ENCODE measurements around the gene OR9Q1.
"Not testable (repeated sequence)": the region's sequence is repeated elsewhere in the genome, so short reads cannot be mapped to it uniquely, and the experiment has no call there.

The OR9Q1 gene

DNA sequence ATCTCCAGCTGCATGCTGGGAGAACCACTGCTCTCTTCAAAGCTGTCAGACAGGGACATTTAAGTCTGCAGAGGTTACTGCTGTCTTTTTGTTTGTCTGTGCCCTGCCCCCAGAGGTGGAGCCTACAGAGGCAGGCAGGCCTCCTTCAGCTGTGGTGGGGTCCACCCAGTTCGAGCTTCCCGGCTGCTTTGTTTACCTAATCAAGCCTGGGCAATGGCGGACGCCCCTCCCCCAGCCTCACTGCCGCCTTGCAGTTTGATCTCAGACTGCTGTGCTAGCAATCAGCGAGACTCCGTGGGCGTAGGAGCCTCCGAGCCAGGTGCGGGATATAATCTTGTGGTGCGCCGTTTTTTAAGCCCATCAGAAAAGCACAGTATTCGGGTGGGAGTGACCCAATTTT, 24.2 kb upstream of the OR9Q1 start:
- not testable (repeated sequence) for H3K4me3 ChIP-seq (ENCODE audit: low read depth, low read length); H3K4me1 ChIP-seq (ENCODE audit: control insufficient read depth, insufficient read depth, low read length); H3K9ac ChIP-seq (ENCODE audit: low read length); H3K36me3 ChIP-seq (ENCODE audit: control insufficient read depth, insufficient read depth, low read length); H3K27ac ChIP-seq (ENCODE audit: low read depth, low read length); H3K27me3 ChIP-seq (ENCODE audit: control insufficient read depth, insufficient read depth, low read length)
- peaks cover 12% of the 10 kb centered on the region for H3K9me3 ChIP-seq (ENCODE audit: control insufficient read depth, insufficient read depth, low read depth, low read length)

DNA sequence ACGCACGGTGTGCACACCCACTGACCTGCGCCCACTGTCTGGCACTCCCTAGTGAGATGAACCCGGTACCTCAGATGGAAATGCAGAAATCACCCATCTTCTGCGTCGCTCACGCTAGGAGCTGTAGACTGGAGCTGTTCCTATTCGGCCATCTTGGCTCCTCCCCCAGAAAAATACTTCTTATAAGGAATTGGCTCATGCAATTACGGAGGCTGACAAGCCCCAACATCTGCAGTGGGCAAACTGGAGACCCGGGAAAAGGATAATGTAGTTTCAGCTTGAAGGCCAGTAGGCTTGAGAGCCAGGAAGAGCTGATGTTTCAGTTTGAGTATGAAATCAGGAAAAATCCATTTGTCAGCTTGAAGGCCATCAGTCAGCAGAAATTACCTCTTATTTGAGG, 23.7 kb upstream of the OR9Q1 start:
- not testable (repeated sequence) for H3K4me1 ChIP-seq (ENCODE audit: control insufficient read depth, insufficient read depth, low read length); H3K27ac ChIP-seq (ENCODE audit: low read depth, low read length); H3K27me3 ChIP-seq (ENCODE audit: control insufficient read depth, insufficient read depth, low read length); H3K36me3 ChIP-seq (ENCODE audit: control insufficient read depth, insufficient read depth, low read length); H3K9ac ChIP-seq (ENCODE audit: low read length); H3K4me3 ChIP-seq (ENCODE audit: low read depth, low read length)
- peaks cover 12% of the 10 kb centered on the region for H3K9me3 ChIP-seq (ENCODE audit: control insufficient read depth, insufficient read depth, low read depth, low read length)

- Histone ChIP-seq H3K4me3 (ENCODE audit: low read depth, low read length) (no peak overlapping the region), H3K36me3 (ENCODE audit: control insufficient read depth, insufficient read depth, low read length) (no peaks in the 10 kb centered on the region), H3K27ac (ENCODE audit: low read depth, low read length) (no peak overlapping the region), H3K9me3 (ENCODE audit: control insufficient read depth, insufficient read depth, low read depth, low read length) (peaks cover 12% of the 10 kb centered on the region), H3K9ac (ENCODE audit: low read length) (no peak overlapping the region), H3K4me1 (ENCODE audit: control insufficient read depth, insufficient read depth, low read length) (no peaks in the 10 kb centered on the region; the same call in 1 of the 2 replicates), H3K27me3 (ENCODE audit: control insufficient read depth, insufficient read depth, low read length) (no peaks in the 10 kb centered on the region)
These were observed 23.0 kb upstream of the OR9Q1 start for GRCh38 chr11:58000699-58001098.

- peaks cover 12% of the 10 kb centered on the region for H3K9me3 ChIP-seq (ENCODE audit: control insufficient read depth, insufficient read depth, low read depth, low read length)
- H3K27ac ChIP-seq (ENCODE audit: low read depth, low read length): no peak overlapping the region
- H3K4me3 ChIP-seq (ENCODE audit: low read depth, low read length): no peak overlapping the region
- H3K9ac ChIP-seq (ENCODE audit: low read length): no peak overlapping the region
- H3K36me3 ChIP-seq (ENCODE audit: control insufficient read depth, insufficient read depth, low read length): no peaks in the 10 kb centered on the region
- H3K4me1 ChIP-seq (ENCODE audit: control insufficient read depth, insufficient read depth, low read length): no peaks in the 10 kb centered on the region; the same call in none of the 2 replicates
- H3K27me3 ChIP-seq (ENCODE audit: control insufficient read depth, insufficient read depth, low read length): no peaks in the 10 kb centered on the region
These were observed 20.6 kb upstream of the OR9Q1 start for GRCh38 chr11:58003036-58003435.

- no peaks in the 10 kb centered on the region for H3K27me3 ChIP-seq (ENCODE audit: control insufficient read depth, insufficient read depth, low read length)
- no peaks in the 10 kb centered on the region; the same call in none of the 2 replicates for H3K4me1 ChIP-seq (ENCODE audit: control insufficient read depth, insufficient read depth, low read length)
- peaks cover 12% of the 10 kb centered on the region for H3K9me3 ChIP-seq (ENCODE audit: control insufficient read depth, insufficient read depth, low read depth, low read length)
- H3K4me3 ChIP-seq (ENCODE audit: low read depth, low read length): no peak overlapping the region
- H3K9ac ChIP-seq (ENCODE audit: low read length): no peak overlapping the region
- H3K27ac ChIP-seq (ENCODE audit: low read depth, low read length): no peak overlapping the region
- H3K36me3 ChIP-seq (ENCODE audit: control insufficient read depth, insufficient read depth, low read length): no peaks in the 10 kb centered on the region
These were observed 20.1 kb upstream of the OR9Q1 start for GRCh38 chr11:58003591-58003990.

DNA sequence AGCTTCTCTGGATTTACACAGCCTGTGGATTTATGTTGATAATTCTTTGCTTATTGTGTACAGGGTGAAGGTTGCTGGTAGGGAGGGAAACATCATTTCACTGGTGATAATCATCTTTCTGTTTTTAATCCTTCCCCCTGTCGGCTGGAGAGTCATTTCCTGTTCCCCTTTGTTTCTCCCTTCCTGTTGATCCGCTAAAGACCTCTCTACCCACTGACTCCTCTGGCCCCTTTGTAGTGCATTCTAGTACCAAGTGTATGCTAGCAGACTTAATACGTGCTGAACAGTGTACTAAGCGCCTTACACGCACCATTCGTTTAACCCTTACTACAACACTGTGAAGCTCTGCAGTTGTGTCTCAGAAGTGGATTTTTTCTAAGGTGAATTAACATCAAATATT, 19.0 kb upstream of the OR9Q1 start:
- no peak overlapping the region for H3K27ac ChIP-seq (ENCODE audit: low read depth, low read length)
- no peaks in the 10 kb centered on the region; the same call in none of the 2 replicates for H3K4me1 ChIP-seq (ENCODE audit: control insufficient read depth, insufficient read depth, low read length)
- no peak overlapping the region for H3K4me3 ChIP-seq (ENCODE audit: low read depth, low read length)
- H3K9ac ChIP-seq (ENCODE audit: low read length): no peak overlapping the region
- no peaks in the 10 kb centered on the region for H3K27me3 ChIP-seq (ENCODE audit: control insufficient read depth, insufficient read depth, low read length)
- no peaks in the 10 kb centered on the region for H3K36me3 ChIP-seq (ENCODE audit: control insufficient read depth, insufficient read depth, low read length)
- peaks cover 12% of the 10 kb centered on the region for H3K9me3 ChIP-seq (ENCODE audit: control insufficient read depth, insufficient read depth, low read depth, low read length)

GRCh38 chr11:58006940-58007339, 16.7 kb upstream of the OR9Q1 start:
- no peaks in the 10 kb centered on the region for H3K27me3 ChIP-seq (ENCODE audit: control insufficient read depth, insufficient read depth, low read length)
- no peaks in the 10 kb centered on the region for H3K9me3 ChIP-seq (ENCODE audit: control insufficient read depth, insufficient read depth, low read depth, low read length)
- H3K9ac ChIP-seq (ENCODE audit: low read length): no peak overlapping the region
- H3K4me3 ChIP-seq (ENCODE audit: low read depth, low read length): no peak overlapping the region
- H3K36me3 ChIP-seq (ENCODE audit: control insufficient read depth, insufficient read depth, low read length): no peaks in the 10 kb centered on the region
- no peak overlapping the region for H3K27ac ChIP-seq (ENCODE audit: low read depth, low read length)
- no peaks in the 10 kb centered on the region; the same call in none of the 2 replicates for H3K4me1 ChIP-seq (ENCODE audit: control insufficient read depth, insufficient read depth, low read length)

DNA sequence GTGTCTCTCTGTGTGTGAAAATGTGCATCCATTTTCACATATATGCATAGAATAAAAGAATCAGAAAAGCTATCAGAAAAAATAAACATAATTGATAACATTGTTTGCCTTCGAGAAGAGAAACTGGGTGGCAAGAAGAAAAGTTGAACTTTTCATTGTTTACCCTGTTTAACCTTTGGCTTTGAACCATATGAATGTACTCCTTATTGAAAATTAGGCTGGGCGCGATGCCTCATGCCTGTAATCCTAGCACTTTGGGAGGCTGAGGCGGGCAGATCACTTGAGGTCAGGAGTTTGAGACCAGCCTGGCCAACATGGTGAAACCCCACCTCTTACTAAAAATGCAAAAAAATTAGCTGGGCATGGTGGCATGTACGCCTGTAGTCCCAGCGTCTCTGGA, 11.9 kb upstream of the OR9Q1 start:
- H3K27me3 ChIP-seq (ENCODE audit: control insufficient read depth, insufficient read depth, low read length): no peaks in the 10 kb centered on the region
- no peak overlapping the region for H3K4me3 ChIP-seq (ENCODE audit: low read depth, low read length)
- no peaks in the 10 kb centered on the region for H3K9me3 ChIP-seq (ENCODE audit: control insufficient read depth, insufficient read depth, low read depth, low read length)
- no peak overlapping the region for H3K9ac ChIP-seq (ENCODE audit: low read length)
- no peak overlapping the region for H3K27ac ChIP-seq (ENCODE audit: low read depth, low read length)
- H3K36me3 ChIP-seq (ENCODE audit: control insufficient read depth, insufficient read depth, low read length): no peaks in the 10 kb centered on the region
- no peaks in the 10 kb centered on the region; the same call in 1 of the 2 replicates for H3K4me1 ChIP-seq (ENCODE audit: control insufficient read depth, insufficient read depth, low read length)

- Histone ChIP-seq H3K36me3 (ENCODE audit: control insufficient read depth, insufficient read depth, low read length) (no peaks in the 10 kb centered on the region), H3K4me3 (ENCODE audit: low read depth, low read length) (no peak overlapping the region), H3K4me1 (ENCODE audit: control insufficient read depth, insufficient read depth, low read length) (no peaks in the 10 kb centered on the region), H3K27ac (ENCODE audit: low read depth, low read length) (no peak overlapping the region), H3K27me3 (ENCODE audit: control insufficient read depth, insufficient read depth, low read length) (no peaks in the 10 kb centered on the region), H3K9me3 (ENCODE audit: control insufficient read depth, insufficient read depth, low read depth, low read length) (no peaks in the 10 kb centered on the region), H3K9ac (ENCODE audit: low read length) (no peak overlapping the region)
These were observed 965 bp downstream of the OR9Q1 start for GRCh38 chr11:58024601-58025091.

DNA sequence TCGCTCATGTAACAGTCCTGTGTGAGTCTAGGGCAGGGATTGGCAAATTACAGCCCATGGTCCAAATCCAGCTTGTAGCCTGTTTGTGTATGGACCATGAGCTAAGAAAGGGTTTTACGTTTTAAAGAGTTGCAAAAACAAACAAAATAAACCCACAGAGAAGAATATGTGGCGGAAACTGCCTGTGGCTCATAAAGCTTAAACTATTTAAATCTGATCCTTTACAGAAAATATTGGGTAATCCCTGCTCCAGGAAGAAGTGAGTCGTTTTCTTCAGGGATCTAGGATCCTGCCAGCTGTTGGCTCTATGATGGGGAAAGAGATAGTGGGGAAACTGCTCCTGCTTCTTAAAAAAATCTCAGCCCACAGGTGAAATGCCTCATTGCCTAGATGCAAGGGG, 3.7 kb downstream of the OR9Q1 start:
- Histone ChIP-seq H3K27ac (ENCODE audit: low read depth, low read length) (no peak overlapping the region), H3K4me3 (ENCODE audit: low read depth, low read length) (no peak overlapping the region), H3K4me1 (ENCODE audit: control insufficient read depth, insufficient read depth, low read length) (no peaks in the 10 kb centered on the region), H3K36me3 (ENCODE audit: control insufficient read depth, insufficient read depth, low read length) (no peaks in the 10 kb centered on the region), H3K27me3 (ENCODE audit: control insufficient read depth, insufficient read depth, low read length) (no peaks in the 10 kb centered on the region), H3K9me3 (ENCODE audit: control insufficient read depth, insufficient read depth, low read depth, low read length) (no peaks in the 10 kb centered on the region; the same call in 1 of the 2 replicates), H3K9ac (ENCODE audit: low read length) (no peak overlapping the region)

DNA sequence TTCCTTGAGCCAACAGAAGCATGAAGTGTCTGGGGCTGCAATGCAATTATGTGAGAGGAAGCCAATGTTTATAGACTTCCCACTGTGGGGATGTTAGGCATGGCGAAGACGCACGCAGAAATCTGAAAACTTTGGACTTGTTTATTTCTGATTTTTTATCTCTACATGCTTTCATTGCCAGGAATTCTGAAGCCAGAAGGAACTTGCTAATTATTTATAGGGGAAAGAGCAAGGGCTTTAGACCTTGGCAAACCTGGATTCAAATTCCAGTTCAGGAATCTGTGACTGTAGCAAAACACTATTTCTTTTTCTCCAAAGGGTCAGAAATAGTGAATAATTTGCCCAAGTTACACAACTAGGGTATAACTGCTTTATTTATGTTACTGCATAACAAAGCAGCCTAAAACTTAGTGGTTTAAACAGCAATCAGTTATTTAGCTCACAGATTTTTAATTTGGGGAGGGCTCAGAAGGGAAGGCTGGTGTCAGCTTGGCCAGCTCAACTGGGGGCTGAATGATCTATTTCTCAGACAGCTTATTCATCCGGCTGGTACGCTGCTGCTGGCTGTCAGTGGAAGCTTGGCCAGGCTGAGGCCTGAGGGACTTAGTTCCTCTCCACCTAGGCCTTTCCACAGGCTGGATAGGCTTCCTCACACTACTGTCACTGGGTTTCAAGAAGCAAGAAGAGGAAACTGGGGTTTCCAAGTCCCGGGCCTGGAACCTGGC, 5.2 kb downstream of the OR9Q1 start:
- no peaks in the 10 kb centered on the region for H3K36me3 ChIP-seq (ENCODE audit: control insufficient read depth, insufficient read depth, low read length)
- H3K4me3 ChIP-seq (ENCODE audit: low read depth, low read length): no peak overlapping the region
- no peaks in the 10 kb centered on the region for H3K27me3 ChIP-seq (ENCODE audit: control insufficient read depth, insufficient read depth, low read length)
- no peaks in the 10 kb centered on the region for H3K4me1 ChIP-seq (ENCODE audit: control insufficient read depth, insufficient read depth, low read length)
- no peak overlapping the region for H3K27ac ChIP-seq (ENCODE audit: low read depth, low read length)
- peaks cover 7% of the 10 kb centered on the region for H3K9me3 ChIP-seq (ENCODE audit: control insufficient read depth, insufficient read depth, low read depth, low read length)
- H3K9ac ChIP-seq (ENCODE audit: low read length): no peak overlapping the region
